ENCODE data around the gene SLC6A17. TPM values are rescaled to one million over a fixed set of nuclear protein-coding genes. Genes with fewer than 3 reads are reported as not detected.

SLC6A17 gene
- total RNA-seq, 1 donor = under 0.01 TPM

- no peak for DNase-seq (ENCODE audit: low read depth)
- H3K4me3 ChIP-seq (ENCODE audit: low read depth, low read length) = no peak overlapping the region
- TF ChIP-seq, protein P1, sequence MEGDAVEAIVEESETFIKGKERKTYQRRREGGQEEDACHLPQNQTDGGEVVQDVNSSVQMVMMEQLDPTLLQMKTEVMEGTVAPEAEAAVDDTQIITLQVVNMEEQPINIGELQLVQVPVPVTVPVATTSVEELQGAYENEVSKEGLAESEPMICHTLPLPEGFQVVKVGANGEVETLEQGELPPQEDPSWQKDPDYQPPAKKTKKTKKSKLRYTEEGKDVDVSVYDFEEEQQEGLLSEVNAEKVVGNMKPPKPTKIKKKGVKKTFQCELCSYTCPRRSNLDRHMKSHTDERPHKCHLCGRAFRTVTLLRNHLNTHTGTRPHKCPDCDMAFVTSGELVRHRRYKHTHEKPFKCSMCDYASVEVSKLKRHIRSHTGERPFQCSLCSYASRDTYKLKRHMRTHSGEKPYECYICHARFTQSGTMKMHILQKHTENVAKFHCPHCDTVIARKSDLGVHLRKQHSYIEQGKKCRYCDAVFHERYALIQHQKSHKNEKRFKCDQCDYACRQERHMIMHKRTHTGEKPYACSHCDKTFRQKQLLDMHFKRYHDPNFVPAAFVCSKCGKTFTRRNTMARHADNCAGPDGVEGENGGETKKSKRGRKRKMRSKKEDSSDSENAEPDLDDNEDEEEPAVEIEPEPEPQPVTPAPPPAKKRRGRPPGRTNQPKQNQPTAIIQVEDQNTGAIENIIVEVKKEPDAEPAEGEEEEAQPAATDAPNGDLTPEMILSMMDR (IDR thresholded peaks at IDR 0.05; ENCODE audit: insufficient read depth, low read depth, low read length) = no peak
Measured at GRCh38 chr1:110166861-110167260, 16.6 kb downstream of the SLC6A17 start.

DNA sequence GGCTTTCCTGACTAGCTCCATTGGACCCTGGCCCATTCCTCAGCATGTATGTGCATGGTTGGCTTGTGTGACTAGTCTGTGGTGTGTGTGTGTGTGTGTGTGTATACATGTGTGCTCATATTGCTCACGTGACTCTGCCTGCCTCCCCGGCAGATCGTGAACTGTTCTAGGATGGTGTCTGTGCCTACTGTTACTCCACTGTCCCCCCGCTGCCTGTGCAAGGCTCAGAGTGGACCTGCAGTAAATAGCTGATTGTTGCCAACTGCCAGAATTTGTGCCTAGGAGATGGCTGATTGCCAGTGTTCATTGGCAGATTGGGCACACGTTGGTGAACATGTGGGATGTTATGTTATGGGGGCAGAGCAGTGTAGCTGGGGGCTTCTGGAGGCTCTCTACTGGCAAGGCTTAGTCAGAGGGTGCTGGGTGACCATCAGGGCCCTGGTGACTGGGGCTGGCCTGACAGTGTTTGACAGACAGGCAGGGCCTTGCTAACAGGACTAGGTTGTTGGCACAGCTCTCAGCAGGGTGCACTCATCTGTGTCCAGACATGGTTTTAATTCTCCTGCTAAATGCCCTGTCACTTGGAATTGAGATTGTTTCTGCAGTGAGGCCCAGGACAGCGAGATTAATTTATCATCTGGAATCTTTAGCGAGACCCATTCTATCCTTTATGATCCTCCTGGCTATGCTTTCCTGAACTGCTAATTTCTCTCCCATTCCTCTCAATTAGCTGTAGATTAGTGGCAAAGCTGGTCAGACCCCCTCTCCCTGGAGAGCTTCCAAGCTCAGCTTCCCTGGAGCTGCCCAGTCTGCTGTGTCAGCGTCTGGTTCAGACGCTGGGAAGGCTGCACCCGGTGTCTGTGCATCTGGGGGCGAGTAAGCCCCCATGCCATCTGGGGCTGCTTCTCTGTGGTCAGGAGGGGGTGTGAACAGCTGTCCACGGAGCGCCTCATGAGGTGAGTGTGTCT is 20.8 kb downstream of the SLC6A17 start:
- TF ChIP-seq, protein P1 (IDR thresholded peaks at IDR 0.05; ENCODE audit: insufficient read depth, low read depth, low read length) = no peak
- no peak overlapping the region for H3K4me3 ChIP-seq (ENCODE audit: low read depth, low read length)
- no peak for DNase-seq (ENCODE audit: low read depth)

DNA sequence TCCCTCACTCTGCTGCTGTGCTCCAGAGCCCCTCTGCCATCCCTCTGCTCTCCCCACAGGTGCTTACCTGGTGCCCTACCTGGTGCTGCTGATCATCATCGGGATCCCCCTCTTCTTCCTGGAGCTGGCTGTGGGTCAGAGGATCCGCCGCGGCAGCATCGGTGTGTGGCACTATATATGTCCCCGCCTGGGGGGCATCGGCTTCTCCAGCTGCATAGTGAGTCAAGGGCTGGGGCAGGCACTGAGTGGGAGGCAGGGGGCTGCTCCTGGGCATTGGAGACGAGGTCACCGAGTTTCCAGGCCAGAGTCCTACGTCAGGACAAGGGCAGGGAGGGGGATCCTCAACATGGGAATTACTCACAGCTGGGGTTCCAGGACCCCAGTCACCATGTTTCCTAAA is 21.7 kb downstream of the SLC6A17 start:
- TF ChIP-seq, protein P1 (IDR thresholded peaks at IDR 0.05; ENCODE audit: insufficient read depth, low read depth, low read length) = no peak
- H3K4me3 ChIP-seq (ENCODE audit: low read depth, low read length) = no peak overlapping the region
- no peak for DNase-seq (ENCODE audit: low read depth)

GRCh38 chr1:110173466-110174105 is 23.3 kb downstream of the SLC6A17 start:
- no peak overlapping the region for H3K4me3 ChIP-seq (ENCODE audit: low read depth, low read length)
- TF ChIP-seq, protein P1 (IDR thresholded peaks at IDR 0.05; ENCODE audit: insufficient read depth, low read depth, low read length) = peak; percentile 22
- DNase-seq (ENCODE audit: low read depth) = peak; percentile 46

- TF ChIP-seq, protein P1 (IDR thresholded peaks at IDR 0.05; ENCODE audit: insufficient read depth, low read depth, low read length) = no peak
- H3K4me3 ChIP-seq (ENCODE audit: low read depth, low read length) = no peak overlapping the region
- no peak for DNase-seq (ENCODE audit: low read depth)
Measured at GRCh38 chr1:110174961-110175360, 24.7 kb downstream of the SLC6A17 start.

DNA sequence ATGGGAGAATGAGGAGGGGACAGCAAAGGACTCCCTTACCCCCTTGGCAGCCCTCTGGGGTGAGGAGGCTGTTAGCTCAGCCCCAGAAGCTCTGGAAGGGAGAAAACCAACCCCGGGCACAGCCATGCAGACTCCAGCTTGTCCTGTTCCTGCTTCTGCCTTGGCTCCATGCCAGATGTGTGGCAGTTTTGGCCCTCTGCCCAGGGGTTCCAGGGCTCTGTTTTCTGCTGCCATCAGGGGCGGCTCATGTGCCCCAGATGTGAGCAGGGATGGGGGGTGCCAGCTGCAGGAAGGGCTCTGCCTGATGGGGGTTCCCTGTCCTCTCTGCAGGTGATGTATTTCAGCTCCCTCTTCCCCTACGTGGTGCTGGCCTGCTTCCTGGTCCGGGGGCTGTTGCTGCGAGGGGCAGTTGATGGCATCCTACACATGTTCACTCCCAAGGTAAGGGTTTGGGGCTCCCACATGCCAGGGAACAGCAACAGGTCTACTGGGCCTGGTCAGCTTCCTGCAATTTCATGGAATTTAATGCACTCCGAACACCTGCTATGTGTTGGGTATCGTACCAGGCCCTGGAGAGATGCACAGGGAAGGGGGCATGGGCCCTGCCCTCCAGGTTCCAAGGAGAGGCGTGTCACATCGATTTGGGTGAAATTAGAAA is 26.1 kb downstream of the SLC6A17 start:
- DNase-seq (ENCODE audit: low read depth) = no peak
- H3K4me3 ChIP-seq (ENCODE audit: low read depth, low read length) = no peak overlapping the region
- TF ChIP-seq, protein P1 (IDR thresholded peaks at IDR 0.05; ENCODE audit: insufficient read depth, low read depth, low read length) = no peak

Data from fibroblast of villous mesenchyme (primary cell).